Common myeloid progenitor, CD34-positive (primary cell): ENCODE measurements around the gene SEC16B.

Experiments
- CTCF ChIA-PET: fragments of 350-600 bp; sonication (Branson Sonifier 250); formaldehyde crosslinking; loops from one replicate; lab custom pipeline; 2021; ENCODE audit warnings: antibody characterized with exemption; lab: Charles Lee
- POLR2A ChIA-PET: fragments of 350-600 bp; sonication (Branson Sonifier 250); formaldehyde crosslinking; loops from one replicate; lab custom pipeline; 2021; ENCODE audit warnings: antibody characterized with exemption; lab: Charles Lee
- DNase-seq, 3 donors: peaks; one replicate each; pipeline versions ENCODE4 v3.0.0 to v3.0.0-alpha.2; 2013
- H3K27ac ChIP-seq, 2 experiments: 1 replicate in 1 of 2; 2 replicates in 1 of 2; pipeline ENCODE4 v1.7.0; 2013; ENCODE audit warnings: inconsistent platforms in 2 of 2, low read length in 2 of 2, mild to moderate bottlenecking in 2 of 2, low read depth in 1 of 2, moderate library complexity in 1 of 2; ENCODE audit not compliant: severe bottlenecking in 2 of 2, insufficient read depth in 1 of 2, poor library complexity in 1 of 2
- H3K27me3 ChIP-seq, 5 experiments: replicated peaks in 2 of 5; 1 replicate in 3 of 5; 2 replicates in 2 of 5; pipeline versions ENCODE4 v1.6.1 to v1.7.0; 2013; ENCODE audit warnings: low read length in 4 of 5, mild to moderate bottlenecking in 2 of 5, moderate library complexity in 2 of 5, inconsistent platforms in 1 of 5; ENCODE audit not compliant: insufficient read depth in 5 of 5, control insufficient read depth in 4 of 5
- H3K36me3 ChIP-seq, 4 experiments: 1 replicate in 2 of 4; 2 replicates in 2 of 4; pipeline versions ENCODE4 v1.6.1 to v1.7.0; 2013; ENCODE audit warnings: low read length in 3 of 4, control low read depth in 1 of 4, mild to moderate bottlenecking in 1 of 4; ENCODE audit not compliant: control insufficient read depth in 4 of 4, insufficient read depth in 4 of 4
- H3K4me1 ChIP-seq, 4 experiments: 1 replicate in 3 of 4; 2 replicates in 1 of 4; pipeline versions ENCODE4 v1.6.1 to v1.7.1; 2013; ENCODE audit warnings: low read length in 3 of 4, mild to moderate bottlenecking in 3 of 4, control low read depth in 1 of 4, inconsistent platforms in 1 of 4, moderate library complexity in 1 of 4; ENCODE audit not compliant: control insufficient read depth in 4 of 4, insufficient read depth in 4 of 4; ENCODE audit errors: control extremely low read depth in 1 of 4
- H3K4me3 ChIP-seq, 7 experiments: 1 replicate in 4 of 7; 2 replicates in 3 of 7; pipeline versions ENCODE4 v1.5.1 to v1.7.0; 2013; ENCODE audit warnings: mild to moderate bottlenecking in 7 of 7, low read length in 6 of 7, moderate library complexity in 6 of 7, inconsistent platforms in 2 of 7, low read depth in 2 of 7, control low read depth in 1 of 7; ENCODE audit not compliant: insufficient read depth in 4 of 7, control insufficient read depth in 1 of 7; ENCODE audit errors: extremely low read depth in 1 of 7
- H3K9me3 ChIP-seq, 5 experiments: 1 replicate in 4 of 5; 2 replicates in 1 of 5; pipeline versions ENCODE4 v1.6.1 to v1.7.1; 2013; ENCODE audit warnings: low read length in 4 of 5, mild to moderate bottlenecking in 2 of 5, inconsistent platforms in 1 of 5, low read depth in 1 of 5, moderate library complexity in 1 of 5; ENCODE audit not compliant: control insufficient read depth in 4 of 5, insufficient read depth in 2 of 5; ENCODE audit errors: control extremely low read depth in 1 of 5
- WGBS: methylation state at CpG from one replicate; pipeline ENCODE4 v1.1.5; 2013; ENCODE audit not compliant: insufficient coverage; 5-methylcytosine and 5-hydroxymethylcytosine counted together

SEC16B gene

DNA sequence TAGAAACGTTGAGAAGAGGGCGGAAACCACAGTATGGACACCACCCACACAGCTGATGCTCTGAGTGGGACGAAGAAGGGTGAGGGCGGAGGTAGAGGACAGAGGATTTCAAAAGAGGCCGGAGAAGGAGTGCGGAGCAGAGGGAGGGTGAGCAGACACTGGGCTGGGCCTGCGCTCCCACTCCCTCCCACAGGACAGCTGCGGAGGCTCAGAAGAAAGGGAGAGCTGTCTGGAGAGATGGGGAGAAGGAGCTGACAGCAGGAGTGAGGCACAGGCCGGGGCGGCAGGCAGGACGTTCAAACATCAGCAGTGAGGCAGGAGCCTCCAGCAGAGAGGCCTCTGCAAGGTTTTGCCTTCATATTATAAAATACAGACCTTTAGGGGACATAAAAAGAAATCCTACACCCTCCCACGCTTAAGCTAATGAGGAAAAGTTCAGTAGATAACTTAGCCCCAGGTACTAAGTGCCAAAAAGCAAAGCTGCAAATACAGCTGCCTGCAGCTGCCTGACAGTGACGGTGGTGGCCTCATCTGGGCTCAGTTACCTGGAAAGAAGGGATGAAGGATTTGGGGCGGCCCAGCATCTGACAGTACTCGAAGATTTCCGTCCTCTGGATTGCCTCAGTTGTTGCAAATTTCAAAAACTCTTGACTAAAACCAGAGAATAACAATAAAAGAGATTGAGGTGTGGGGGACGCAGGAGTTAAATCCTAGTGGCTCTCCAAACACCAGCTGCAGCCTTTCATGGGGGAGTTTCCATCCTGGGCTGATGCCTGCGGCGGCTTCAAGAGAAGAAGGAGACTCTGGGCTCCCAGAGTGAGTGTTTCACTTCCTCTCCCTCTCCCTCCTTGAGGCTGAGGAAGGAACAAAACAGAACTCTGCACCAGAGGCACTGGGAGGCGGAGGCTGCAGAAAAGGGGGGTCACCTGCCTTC is 25.6 kb downstream of the SEC16B start:
- 90% methylated on average over 15 of the region's 20 CpGs for WGBS
- Histone ChIP-seq H3K4me1 (no peaks in the 10 kb centered on the region), H3K36me3 (no peaks in the 10 kb centered on the region), H3K27me3 (no peaks in the 10 kb centered on the region), H3K27ac (no peak overlapping the region), H3K9me3 (no peaks in the 10 kb centered on the region), H3K4me3 (no peak overlapping the region)
- ChIA-PET CTCF (interaction anchor here (1.2 to 2.8 kb wide), 4 partner anchors 10 to 21 kb away, joined by 3 to 11 read pairs (median 4); no protein-coding TSS in a partner anchor), POLR2A (no interaction called here)
- DNase-seq = no peak

DNA sequence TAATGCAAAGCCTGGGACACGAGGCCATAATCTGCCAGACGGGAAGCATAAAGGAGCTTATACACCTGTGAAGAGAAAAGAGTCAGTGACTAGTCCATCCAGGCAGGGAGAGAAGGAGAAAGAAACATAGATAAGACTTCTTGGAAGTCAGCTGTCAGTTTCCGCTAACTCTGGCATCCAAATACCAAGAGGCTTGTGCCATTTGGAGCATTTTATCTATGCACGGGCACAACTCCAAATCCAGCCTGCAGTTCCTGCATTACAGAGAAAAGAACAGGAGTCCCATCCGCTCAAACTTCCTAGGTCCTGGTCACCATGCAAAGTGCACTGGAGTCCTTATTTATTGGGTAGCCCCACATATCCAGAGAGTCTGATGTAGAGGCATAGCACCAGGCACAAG is 27.9 kb downstream of the SEC16B start:
- Histone ChIP-seq H3K27ac (no peak overlapping the region), H3K9me3 (no peaks in the 10 kb centered on the region), H3K4me1 (no peaks in the 10 kb centered on the region), H3K27me3 (no peaks in the 10 kb centered on the region), H3K4me3 (no peak overlapping the region), H3K36me3 (no peaks in the 10 kb centered on the region)
- CTCF ChIA-PET = interaction anchor here (1.1 kb wide), 1 partner anchor 36 kb away, joined by 3 read pairs; no protein-coding TSS in a partner anchor
- 99% methylated on average over 5 of the region's 5 CpGs for WGBS
- POLR2A ChIA-PET = no interaction called here
- DNase-seq = no peak

DNA sequence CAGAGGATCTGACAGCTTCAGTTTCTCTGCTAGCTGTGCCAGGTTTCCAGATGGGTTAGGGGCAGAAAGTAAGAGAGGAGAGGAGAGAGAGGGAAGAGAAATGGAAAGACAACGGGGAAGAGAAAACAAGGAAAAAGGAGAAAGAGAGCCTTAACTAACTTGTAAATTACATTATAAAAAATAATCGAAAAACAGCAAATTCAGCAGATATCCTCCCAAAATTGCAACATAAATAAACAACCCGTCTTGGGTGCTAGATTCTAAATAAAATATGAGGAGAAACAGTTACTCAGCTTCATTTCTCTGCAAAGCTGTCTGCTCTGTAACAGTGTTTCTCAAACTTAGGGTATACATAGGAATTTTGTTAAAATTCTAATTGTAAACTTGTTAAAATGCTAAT is 29.2 kb downstream of the SEC16B start:
- CTCF ChIA-PET = interaction anchor here (0.8 kb wide), 1 partner anchor 1040 kb away, joined by 3 read pairs; no protein-coding TSS in a partner anchor
- no peak overlapping the region for H3K4me3 ChIP-seq
- H3K27me3 ChIP-seq = peaks cover 0 to 2% (median 0%) of the 10 kb centered on the region in 5 experiments
- no peaks in the 10 kb centered on the region for H3K9me3 ChIP-seq
- H3K36me3 ChIP-seq = no peaks in the 10 kb centered on the region
- no peaks in the 10 kb centered on the region for H3K4me1 ChIP-seq
- H3K27ac ChIP-seq = no peak overlapping the region
- POLR2A ChIA-PET = no interaction called here
- no CpG with 5 or more reads among the region's 3 CpGs for WGBS
- DNase-seq = no peak

DNA sequence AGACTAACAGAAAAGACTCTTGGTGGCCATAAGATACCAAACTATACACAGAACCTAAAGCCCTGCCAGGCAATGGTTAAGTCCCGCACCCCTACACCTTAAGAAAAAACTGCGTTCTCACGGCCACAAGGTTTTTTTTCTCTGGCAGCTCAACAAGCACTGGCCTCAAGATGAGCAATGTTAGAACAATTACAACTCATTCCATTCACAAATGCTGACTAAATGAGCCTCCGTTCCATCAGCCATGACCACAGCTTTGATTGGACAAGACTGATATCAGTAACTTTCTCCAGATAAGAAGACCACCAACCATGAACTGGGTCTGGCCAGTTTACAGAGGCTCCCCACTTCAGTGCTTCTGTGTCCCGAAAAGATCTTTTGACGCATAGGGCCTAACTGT is 31.9 kb downstream of the SEC16B start:
- H3K27me3 ChIP-seq = peaks cover 0 to 2% (median 0%) of the 10 kb centered on the region in 5 experiments
- CTCF ChIA-PET = no interaction called here
- no peak for DNase-seq
- H3K4me3 ChIP-seq = no peak overlapping the region
- H3K36me3 ChIP-seq = no peaks in the 10 kb centered on the region
- no peaks in the 10 kb centered on the region for H3K9me3 ChIP-seq
- 100% methylated on average over 6 of the region's 6 CpGs for WGBS
- POLR2A ChIA-PET = no interaction called here
- H3K4me1 ChIP-seq = peaks cover 0 to 3% (median 0%) of the 10 kb centered on the region in 4 experiments
- no peak overlapping the region for H3K27ac ChIP-seq

DNA sequence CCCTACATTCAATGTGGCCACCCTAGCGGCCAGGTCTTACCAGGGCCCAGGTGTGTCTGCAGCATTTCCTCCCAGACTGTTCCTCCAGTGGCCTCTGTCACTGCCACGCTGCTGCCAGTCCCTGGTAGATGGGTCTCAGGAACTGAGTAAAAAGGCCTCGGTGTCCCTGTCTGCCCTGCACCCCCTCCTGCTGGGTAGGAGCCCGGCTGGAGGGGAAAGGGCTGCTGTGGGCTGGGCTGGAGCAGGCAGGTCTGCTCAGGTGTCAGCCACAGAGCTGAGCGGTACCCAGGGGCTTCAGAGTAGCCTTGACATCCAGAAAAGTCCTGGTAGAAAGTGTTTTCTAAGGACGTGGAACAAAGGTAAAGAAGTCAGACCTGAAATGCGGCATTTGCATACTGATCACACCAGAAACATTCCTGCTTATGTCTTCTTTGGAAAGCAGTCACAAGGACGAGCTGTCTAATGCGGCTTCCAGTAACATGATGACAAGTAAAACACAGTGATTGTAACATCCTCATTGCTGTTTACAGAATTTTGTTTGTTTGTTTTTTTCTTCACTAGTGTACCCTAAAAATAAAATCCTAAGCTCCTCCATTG is 32.6 kb downstream of the SEC16B start:
- 100% methylated on average over 5 of the region's 9 CpGs for WGBS
- Histone ChIP-seq H3K27me3 (peaks cover 0 to 2% (median 0%) of the 10 kb centered on the region in 5 experiments), H3K4me3 (no peak overlapping the region), H3K27ac (no peak overlapping the region), H3K36me3 (no peaks in the 10 kb centered on the region), H3K4me1 (peaks cover 0 to 3% (median 0%) of the 10 kb centered on the region in 4 experiments), H3K9me3 (no peaks in the 10 kb centered on the region)
- POLR2A ChIA-PET = no interaction called here
- no peak for DNase-seq
- CTCF ChIA-PET = interaction anchor here (1.9 kb wide), 1 partner anchor 8 kb away, joined by 6 read pairs; no protein-coding TSS in a partner anchor

DNA sequence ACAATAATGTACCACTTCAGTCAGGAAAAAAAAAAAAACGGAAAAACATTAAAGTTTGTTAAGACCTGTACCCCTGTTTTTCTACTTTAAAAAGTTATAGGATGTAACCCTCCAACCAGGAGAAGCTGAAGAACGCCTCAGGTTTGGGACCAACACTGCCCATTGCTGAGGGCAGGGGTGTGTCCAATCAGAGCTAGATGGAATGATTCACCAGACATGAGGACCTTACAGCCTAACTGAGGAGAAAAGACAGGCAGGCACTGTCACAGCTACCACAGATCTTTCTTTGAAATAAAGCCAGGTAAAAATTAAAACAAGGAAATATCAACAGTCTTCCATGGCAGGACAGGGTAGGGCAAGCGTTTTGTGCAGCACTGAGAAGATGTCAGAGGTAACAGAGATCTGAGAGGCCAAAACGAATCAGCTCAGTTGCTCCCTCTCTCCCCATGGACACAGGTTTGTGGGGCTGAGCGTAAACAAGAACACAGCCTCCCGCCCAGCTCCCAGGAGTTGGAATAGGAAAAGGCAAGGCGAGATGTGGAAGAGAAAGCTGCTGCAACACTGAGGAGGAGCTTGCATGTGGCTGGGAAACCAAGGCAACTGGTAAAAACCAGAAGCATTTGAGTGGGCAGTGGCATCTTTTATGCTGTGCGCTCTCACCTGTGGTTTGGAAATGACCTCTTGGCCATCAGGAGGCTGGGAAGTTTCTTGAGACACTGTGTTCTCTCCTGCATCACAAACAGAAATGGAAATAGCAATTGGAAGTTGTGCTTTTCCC is 34.0 kb downstream of the SEC16B start:
- Histone ChIP-seq H3K4me1 (peaks cover 0 to 3% (median 0%) of the 10 kb centered on the region in 4 experiments), H3K36me3 (no peaks in the 10 kb centered on the region), H3K27me3 (peaks cover 0 to 2% (median 0%) of the 10 kb centered on the region in 5 experiments), H3K27ac (no peak overlapping the region), H3K4me3 (no peak overlapping the region), H3K9me3 (no peaks in the 10 kb centered on the region)
- no peak for DNase-seq
- ChIA-PET POLR2A (no interaction called here), CTCF (interaction anchor here (1.9 kb wide), 1 partner anchor 10 kb away, joined by 6 read pairs; no protein-coding TSS in a partner anchor)
- 100% methylated on average over 6 of the region's 8 CpGs for WGBS
